GM19035 (cell line): Measurements from ENCODE around the gene MXI1.

Experiments used
- ATAC-seq: cut with Tn5 transposase; IDR thresholded peaks from one replicate; pipeline ENCODE4 v1.9.1; 2021; ENCODE audit not compliant: unreplicated experiment

MXI1 gene

GRCh38 chr10:110214371-110214826, 7.0 kb downstream of the MXI1 start:
- ATAC-seq: peak; percentile 19

- ATAC-seq: no peak
These were observed 8.1 kb downstream of the MXI1 start for GRCh38 chr10:110215286-110216170.

- ATAC-seq: no peak
These were observed 8.8 kb downstream of the MXI1 start for GRCh38 chr10:110216240-110216639.

- ATAC-seq: no peak
These were observed 9.7 kb downstream of the MXI1 start for GRCh38 chr10:110216942-110217661.

- ATAC-seq: no peak
These were observed 10.2 kb downstream of the MXI1 start for GRCh38 chr10:110217662-110218008.

- ATAC-seq: no peak
These were observed 11.2 kb downstream of the MXI1 start for GRCh38 chr10:110218632-110219031.

- ATAC-seq: no peak
These were observed 12.5 kb downstream of the MXI1 start for GRCh38 chr10:110219884-110220283.

GRCh38 chr10:110220398-110220797, 13.0 kb downstream of the MXI1 start:
- ATAC-seq: no peak

- ATAC-seq: no peak
These were observed 13.8 kb downstream of the MXI1 start for GRCh38 chr10:110221044-110221720.

- ATAC-seq: peak; percentile 45
These were observed 14.4 kb downstream of the MXI1 start for GRCh38 chr10:110221721-110222261.

- ATAC-seq: no peak
These were observed 15.4 kb downstream of the MXI1 start for GRCh38 chr10:110222641-110223297.

GRCh38 chr10:110223298-110223925, 16.0 kb downstream of the MXI1 start:
- no peak for ATAC-seq

GRCh38 chr10:110224992-110225391, 17.6 kb downstream of the MXI1 start:
- no peak for ATAC-seq

GRCh38 chr10:110225441-110225755, 18.0 kb downstream of the MXI1 start:
- ATAC-seq: peak; percentile 5

GRCh38 chr10:110225756-110226542, 18.5 kb downstream of the MXI1 start:
- ATAC-seq: peak; percentile 76

- no peak for ATAC-seq
These were observed 19.1 kb downstream of the MXI1 start for GRCh38 chr10:110226543-110226925.

GRCh38 chr10:110226926-110227641, 19.7 kb downstream of the MXI1 start:
- no peak for ATAC-seq

GRCh38 chr10:110228066-110228465, 20.7 kb downstream of the MXI1 start:
- no peak for ATAC-seq

- no peak for ATAC-seq
These were observed 21.8 kb downstream of the MXI1 start for GRCh38 chr10:110229155-110229554.
